Hematopoietic multipotent progenitor cell treated with erythropoietin and hydrocortisone succinate and interleukin-3 and kit ligand, for 17 days (in vitro differentiated cells): ENCODE data around the gene ADAMTS2.
"Not testable (repeated sequence)": the region's sequence is repeated elsewhere in the genome, so short reads cannot be mapped to it uniquely, and the experiment has no call there.

Experiments
- DNase-seq: peaks from one replicate; pipeline ENCODE4 v3.0.0-alpha.2; 2015; ENCODE audit warnings: low spot score

ADAMTS2 gene

GRCh38 chr5:179325296-179326031, 19.8 kb downstream of the ADAMTS2 start:
- no peak for DNase-seq

- no peak for DNase-seq
These were observed 20.4 kb downstream of the ADAMTS2 start for GRCh38 chr5:179324760-179325295.

GRCh38 chr5:179324316-179324715, 20.9 kb downstream of the ADAMTS2 start:
- not testable (repeated sequence) for DNase-seq

- DNase-seq = no peak
These were observed 22.0 kb downstream of the ADAMTS2 start for GRCh38 chr5:179323026-179323870.

GRCh38 chr5:179322071-179323025, 22.9 kb downstream of the ADAMTS2 start:
- no peak for DNase-seq

GRCh38 chr5:179321206-179321987, 23.9 kb downstream of the ADAMTS2 start:
- DNase-seq = no peak

GRCh38 chr5:179319741-179320281, 25.4 kb downstream of the ADAMTS2 start:
- DNase-seq = no peak

GRCh38 chr5:179319123-179319522, 26.1 kb downstream of the ADAMTS2 start:
- no peak for DNase-seq

GRCh38 chr5:179318221-179318955, 26.9 kb downstream of the ADAMTS2 start:
- no peak for DNase-seq

GRCh38 chr5:179317411-179318220, 27.6 kb downstream of the ADAMTS2 start:
- DNase-seq = no peak

GRCh38 chr5:179316982-179317381, 28.3 kb downstream of the ADAMTS2 start:
- no peak for DNase-seq

GRCh38 chr5:179316111-179316551, 29.1 kb downstream of the ADAMTS2 start:
- DNase-seq = no peak

GRCh38 chr5:179315356-179315890, 29.8 kb downstream of the ADAMTS2 start:
- no peak for DNase-seq

- no peak for DNase-seq
These were observed 30.5 kb downstream of the ADAMTS2 start for GRCh38 chr5:179314606-179315355.

- no peak for DNase-seq
These were observed 31.3 kb downstream of the ADAMTS2 start for GRCh38 chr5:179313849-179314521.

- no peak for DNase-seq
These were observed 32.6 kb downstream of the ADAMTS2 start for GRCh38 chr5:179312557-179313235.

- DNase-seq = no peak
These were observed 33.7 kb downstream of the ADAMTS2 start for GRCh38 chr5:179311581-179311980.
